HG03045 (cell line): Measurements from ENCODE around the gene CFAP74.

Experiments used
- ATAC-seq: cut with Tn5 transposase; IDR thresholded peaks from one replicate; pipeline ENCODE4 v1.9.1; 2021; ENCODE audit warnings: mild to moderate bottlenecking, moderate library complexity; ENCODE audit not compliant: unreplicated experiment

Gene CFAP74

DNA sequence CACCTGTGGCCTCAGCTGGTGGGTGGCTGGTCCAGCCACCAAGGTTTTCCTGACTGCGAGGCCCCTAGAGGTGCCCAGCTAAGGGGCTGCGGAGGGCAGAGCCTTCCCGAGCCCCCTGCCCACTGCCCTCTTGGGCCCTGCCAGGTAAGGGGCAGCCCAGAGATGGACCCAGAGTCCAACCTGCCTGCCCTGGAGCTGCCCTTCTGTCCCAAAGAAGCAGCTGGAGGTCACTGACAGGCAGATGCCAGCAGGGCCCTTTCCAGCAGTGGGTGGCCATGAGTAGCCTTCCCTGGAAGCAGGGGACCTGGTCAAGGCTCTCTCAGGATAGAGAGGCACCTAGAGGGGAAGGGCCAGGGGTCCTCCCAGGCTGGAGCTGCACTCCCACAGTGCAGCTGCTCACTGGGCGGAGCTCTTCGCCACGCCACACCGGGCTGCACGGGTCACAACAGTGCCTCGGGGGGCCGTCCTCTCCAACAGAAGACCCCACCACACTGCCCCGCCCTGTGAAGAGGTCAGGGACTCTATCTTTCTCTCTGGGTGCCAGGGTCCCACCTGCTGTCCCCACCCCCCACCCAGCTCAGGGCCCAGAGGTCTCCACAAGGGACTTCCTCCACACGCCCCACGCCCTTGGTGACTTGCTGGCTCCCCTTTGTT, 101.8 kb downstream of the CFAP74 start:
- no peak for ATAC-seq

DNA sequence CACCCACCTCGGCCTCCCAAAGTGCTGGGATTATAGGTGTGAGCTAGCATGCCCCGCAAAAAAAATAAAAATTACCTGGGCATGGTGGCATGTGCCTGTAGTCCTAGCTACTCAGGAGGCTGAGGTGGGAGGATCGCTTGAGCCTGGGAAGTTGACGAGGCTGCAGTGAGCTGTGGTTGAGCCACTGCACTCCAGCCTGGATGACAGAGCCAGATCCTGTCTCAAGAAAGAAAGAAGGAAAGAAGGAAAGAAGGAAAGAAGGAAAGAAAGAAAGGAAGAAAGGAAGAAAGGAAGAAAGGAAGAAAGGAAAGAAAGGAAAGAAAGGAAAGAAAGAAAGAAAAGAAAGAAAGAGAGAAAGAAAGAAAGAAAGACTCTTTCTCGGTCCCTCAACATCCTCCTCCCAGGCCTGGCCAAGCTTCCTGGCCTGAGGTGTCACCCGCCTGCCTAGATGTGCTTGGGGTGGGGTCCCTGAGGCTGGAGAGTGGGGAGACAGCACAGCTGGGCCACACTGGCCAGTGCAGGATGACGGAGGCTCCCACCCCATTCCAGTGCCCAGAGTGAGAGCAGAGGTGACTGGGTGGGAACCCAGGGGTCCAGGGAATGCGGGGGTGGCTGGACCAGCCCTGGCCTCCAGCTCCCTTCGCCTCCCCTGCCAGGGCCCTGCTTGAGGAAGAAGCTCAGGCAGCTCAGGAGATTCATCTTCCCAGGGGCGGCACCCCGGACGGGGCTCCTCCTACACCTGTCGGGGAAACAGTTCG, 102.5 kb downstream of the CFAP74 start:
- no peak for ATAC-seq

DNA sequence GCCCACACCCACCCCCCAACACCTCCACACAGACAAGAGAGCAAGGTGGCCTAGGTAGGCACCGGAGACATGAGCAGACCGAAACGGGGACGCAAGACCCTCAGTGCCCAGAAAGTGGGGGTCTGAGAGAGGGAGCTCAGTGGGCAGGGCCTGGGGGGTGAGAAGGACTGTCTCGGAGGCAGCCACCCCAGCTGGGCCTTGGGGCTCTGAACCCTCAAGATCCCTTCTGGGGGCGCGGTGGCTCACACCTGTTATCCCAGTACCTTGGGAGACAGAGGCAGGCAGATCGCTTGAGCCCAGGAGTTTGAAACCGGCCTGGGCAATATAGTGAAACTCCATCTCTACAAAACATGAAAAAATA, 103.6 kb downstream of the CFAP74 start:
- ATAC-seq, result no peak

DNA sequence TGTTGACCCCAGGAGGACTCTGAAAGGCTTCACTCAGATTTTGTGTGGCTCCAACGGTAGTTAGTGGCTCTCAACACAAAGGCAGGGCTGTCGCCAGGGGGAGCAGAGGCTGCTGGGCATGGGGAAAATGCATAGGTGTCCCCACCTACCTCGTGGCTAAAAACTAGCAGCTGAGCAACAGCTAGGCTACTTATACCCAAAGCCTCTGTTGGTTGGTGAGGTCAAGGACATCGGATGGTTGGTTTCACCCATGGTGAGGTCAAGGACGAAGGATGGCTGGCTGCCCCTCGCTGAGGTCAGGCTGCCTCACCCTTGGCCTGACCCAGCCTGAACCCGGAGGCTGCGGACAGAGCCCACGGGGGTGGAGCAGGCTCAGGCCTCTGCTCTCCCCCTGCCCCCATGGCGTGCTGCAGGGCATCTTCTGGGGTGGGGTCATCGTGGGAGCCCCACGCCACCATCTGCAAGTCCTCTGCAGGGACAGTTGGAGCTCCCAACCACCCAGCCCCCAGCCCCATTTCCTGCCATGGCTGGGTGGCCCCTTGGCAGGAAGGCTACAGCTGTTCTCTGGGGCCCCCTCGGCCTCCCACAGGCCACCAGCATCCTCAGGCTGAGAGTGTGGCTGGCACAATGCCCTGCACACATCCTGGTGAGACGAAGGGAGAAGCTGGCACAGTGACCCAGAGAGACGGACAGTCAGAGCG, 104.2 kb downstream of the CFAP74 start:
- no peak for ATAC-seq

DNA sequence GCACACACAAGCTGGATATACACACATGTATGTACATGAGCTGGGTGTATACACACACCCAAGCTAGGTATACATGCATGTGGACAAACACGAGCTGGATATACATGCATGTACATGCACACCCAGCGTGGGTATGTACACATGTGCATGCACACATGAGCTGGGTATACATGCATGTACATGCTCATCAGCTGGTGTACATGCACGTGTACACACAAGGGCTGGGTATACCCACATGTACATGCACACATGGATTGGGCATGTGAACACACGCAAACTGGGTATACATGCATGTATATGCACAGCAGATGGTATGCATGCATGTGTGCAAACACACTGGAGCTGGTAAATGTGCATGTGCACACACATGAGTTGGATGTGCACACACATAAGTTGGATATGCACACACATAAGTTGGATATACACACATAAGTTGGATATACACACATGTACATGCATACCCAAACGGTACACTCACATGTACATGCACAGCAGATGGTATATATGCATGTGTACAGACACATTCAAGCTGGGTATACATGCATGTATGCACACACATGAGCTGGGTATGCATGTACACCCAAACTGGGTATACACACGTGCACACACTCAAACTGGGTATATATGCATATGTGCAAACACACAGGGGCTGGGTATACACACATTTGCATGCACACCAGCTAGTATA, 105.2 kb downstream of the CFAP74 start:
- ATAC-seq, result no peak

DNA sequence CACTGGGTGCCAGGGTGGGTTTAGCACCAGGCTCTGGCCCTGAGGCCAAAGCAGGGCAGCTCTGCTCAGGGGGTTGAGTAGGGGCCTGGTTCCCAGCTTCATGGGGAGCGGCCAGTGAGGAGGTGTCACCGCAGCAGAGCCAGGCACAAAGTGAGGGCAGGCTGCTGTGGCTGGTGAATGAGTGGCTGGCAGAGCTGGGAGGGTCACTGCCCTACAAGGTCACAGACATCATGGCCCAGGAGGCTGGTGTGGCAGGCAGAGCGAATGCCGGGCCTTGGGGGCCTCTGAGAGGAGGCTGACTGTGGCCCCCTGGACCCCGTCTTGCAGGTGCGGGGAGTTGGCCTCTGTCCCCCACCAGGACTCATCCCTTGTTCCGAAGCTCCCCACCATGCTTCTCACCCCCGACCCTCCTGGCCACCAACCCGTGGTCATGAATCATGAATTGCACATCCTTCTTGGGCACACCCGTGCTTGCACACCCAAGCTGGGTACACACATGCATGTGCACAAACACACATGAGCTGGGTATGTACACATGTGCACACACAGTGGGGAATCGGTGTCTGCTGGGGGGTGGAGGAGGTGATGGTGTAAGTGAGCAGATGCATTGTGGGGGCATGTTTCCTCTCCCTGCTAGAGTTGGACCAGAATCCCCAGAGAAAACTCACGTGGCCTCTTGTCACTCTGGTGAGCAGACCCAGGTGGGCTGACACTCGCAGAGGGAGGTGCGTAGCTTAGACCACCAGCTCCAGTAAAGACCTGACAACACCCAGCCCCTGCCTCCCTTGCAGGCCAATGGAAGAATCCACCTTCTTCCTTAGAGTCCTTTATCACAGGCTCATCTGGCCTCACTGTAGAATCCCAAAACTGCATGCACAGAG, 107.9 kb downstream of the CFAP74 start:
- ATAC-seq, result no peak

DNA sequence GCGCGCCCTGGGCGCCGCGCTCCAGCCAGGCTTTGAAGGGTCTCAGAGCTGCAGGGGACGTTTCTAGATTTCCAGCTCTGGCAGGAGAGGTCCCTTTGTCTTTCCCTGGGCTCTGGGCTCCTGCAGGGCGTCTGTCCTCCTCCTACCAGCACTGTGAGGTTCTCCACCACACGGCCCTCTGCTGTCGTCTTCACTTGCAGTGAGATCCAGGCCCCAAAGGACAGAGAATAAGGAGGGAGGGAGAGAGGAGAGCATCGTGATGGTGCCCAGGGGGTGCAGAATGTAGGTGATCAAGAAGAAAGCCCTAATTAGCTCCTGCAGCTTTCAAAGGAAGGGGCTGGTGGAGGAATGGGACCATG, 108.5 kb downstream of the CFAP74 start:
- ATAC-seq, result no peak

DNA sequence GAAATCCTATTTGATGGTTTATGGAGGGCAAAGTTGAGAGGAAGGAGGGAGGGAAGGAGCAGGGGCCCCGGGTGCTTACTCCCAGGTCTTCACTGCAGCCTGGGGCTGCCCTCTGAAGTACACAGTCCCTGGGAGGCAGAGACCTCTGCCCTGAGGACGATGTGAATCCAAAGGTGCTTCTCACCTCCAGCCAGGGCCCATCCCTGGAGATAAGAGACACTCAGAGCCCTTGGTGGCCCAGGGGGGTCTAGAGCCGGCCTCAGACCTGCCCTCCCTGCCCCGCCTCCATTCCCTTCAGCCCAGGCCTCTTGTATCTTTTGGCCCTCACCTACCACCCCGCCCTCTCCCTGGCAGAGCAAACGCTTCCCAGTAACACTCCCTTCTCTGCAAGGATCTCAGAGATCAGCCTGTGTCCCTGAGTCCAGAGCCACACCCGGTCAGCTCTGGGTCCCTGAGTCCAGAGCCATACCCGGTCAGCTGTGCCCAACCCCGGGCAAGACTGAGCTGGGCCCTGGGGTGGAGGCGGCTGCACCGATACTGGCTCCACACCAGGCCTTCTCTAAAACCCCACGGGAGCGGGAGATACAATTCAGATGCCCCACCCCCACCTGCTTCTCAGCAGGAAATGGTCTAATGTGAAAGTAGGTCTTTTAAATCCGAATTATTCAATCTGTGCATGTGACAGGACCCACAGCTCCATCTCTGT, 109.1 kb downstream of the CFAP74 start:
- ATAC-seq, result no peak

DNA sequence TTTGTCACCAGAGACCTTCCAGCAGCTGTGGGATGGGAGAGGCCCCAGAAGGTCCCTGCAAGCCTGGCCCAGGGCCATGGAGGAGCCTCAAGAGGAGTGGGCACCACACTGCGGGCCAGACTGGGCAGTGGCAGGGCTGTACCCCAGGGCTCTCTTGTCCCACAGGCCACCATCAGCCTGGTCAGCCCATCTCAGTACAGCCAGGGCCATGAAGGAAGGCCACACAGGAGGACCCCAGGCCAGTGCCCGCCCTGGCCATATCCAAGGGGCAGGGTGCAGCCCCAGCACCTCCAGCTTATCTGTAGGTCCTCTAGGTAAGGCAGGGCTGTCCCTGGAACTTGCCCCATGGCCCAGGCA, 109.6 kb downstream of the CFAP74 start:
- no peak for ATAC-seq

DNA sequence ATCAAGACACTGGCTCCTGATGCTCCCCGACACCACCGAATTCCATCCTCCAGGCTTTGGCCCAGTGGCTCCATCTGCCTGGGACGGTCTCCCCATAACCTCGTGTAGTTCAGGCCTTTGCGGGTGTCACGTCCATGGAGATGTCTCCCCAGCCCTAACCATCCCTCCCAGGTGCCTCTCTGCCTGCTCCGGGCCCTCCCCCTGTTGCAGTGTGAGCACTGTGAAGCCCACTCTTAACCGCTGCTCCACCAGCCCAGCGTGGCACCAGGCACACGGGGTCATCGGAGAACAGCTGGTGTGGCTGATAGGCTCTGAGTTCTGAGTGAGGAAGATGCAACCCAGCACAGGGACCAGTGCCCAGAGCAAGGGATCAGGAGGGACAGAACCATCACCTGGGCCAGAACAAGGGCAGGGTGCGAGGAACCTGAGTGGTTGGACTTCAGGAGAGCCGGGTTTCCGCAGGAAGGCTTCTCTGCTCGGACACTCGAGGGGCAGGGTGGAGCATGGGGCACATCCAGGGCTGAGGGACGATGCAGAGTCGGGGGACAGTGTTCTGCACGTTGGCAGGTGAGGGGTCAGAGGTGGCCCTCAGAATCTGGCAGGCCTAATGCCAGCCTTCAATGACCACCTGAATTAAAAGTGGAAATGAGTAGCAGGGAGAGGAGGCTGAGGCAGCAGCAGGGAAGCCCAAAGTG, 110.1 kb downstream of the CFAP74 start:
- no peak for ATAC-seq

DNA sequence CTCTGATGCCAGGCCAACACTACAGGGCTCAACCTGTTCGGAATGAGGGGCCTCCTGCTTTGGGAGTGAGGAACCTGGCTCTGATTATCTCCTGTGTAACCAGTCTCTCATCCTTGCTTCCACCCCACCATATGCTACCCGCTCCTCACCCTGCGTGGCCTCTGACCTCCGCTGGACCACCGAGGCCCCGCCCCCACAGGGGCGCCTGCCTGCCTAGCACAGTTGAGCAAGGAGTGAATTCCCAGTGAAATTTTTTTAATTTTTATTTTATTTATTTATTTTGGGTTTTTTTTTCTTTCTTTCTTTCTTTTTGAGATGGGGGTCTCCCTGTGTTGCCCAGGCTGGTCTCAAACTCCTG, 110.8 kb downstream of the CFAP74 start:
- ATAC-seq, result no peak

DNA sequence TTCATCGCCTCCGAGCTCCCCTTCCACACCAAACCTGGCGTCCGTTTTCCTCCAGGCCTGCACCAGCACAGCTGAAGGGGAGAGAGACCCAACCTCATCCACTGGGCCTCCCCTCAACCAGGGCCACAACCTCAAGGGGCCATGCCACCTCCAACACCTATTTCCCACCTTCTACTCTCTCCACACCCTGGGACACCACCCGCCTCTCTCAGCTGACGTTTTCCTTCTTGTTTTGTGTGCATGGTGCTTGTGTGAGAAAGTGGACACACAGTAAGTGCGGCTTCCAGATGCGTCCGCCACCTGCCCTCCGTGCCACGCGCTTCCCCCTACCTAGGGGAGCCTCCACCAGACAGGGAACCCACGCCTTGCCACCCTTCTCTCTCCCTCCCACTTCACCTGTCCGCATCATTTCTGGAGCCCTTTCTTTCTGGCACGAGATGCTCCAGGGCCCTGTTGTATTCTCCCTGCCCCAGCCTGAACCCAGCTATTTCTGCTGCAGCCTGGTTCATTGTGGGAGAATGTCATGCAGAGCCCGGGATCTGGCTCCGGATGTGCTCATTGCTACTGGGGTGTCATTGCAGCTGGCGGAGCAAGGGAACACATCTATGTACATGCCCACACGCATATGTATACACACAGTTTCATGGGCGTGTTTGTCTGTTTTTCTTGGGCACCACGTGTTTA, 111.4 kb downstream of the CFAP74 start:
- ATAC-seq, result no peak

DNA sequence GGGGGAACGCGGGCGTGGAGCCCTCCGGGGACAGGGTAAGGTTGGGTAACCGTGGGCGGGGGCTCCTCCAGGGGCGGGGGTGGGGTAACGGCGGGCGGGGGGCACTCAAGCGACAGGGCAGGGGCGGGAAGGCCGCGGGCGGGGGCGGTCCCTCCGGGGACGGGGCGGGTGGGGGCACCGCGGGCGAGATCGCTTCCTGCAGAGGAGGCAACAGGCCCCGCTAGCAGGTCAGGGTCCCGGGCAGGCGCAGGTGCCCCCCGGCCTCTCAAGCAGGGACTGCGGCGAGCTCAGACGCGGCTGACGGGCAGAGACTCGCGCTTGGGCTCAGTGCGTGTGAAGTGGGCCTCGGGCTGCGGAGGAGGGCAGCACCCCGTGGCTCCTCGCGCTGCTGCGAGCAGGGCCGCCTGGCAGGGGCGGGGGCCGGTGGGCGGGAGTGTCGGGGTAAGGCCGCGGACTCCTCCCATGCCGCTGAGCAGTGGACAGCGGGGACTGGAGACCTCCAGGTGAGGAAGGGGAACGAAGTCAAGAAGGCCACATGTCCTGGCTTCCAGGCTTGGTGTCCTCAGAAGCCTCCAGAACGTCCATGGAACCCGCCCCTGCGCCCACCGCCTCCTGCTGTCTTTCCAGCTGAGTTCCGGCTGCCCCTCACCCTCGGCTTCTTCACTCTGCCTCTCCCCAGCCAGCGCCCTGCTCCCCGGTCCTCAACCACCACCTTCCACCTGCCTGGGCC, 112.1 kb downstream of the CFAP74 start:
- ATAC-seq, result peak; percentile 3

DNA sequence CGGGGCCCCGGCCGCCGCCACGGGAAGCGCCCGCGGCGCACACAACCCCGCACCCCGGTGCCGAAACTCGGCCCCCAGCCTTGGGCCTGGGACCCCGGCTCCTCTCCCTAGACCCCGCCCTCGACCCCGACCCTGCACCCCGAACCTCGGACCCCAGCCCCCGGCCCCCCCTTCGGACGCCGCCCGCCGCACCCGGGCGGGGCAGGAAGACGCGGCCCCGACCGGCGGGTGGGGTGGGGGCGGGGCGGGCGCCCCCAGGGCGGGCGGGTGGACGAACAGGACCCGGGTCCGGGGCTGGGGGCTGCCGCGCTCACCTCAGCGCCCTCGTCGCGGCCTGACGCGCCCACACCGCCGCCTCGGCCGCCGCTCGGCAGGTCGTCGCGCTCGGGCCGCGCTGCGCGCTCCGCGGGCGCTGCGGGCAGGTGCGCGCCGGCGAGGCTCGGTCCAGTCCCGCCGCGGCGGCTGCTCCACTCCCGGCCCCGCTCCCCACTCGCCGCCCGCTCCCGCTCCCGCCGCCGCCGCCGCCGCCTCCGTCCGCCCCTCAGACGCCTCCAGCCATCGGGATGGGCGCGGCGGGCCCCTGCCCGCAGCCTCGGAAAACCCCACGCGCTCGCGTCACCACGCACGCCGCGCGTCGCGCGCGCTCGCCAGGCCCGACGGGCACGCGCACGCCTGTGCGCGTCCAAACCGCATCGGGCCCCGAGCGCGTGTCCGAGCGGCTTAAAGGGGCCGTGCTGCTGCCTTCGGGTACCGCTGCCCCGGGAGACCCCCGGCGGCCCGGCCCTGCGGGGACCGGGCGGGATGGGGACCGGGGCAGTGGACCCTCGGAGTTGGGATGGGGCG, 112.9 kb downstream of the CFAP74 start, which contains the start of gene GNB1:
GNB1 (minus strand) TSS at position 582 of the 843 bp plus-strand sequence. CDS start 65,634 bp downstream, outside the sequence.
- ATAC-seq, result peak; percentile 71

DNA sequence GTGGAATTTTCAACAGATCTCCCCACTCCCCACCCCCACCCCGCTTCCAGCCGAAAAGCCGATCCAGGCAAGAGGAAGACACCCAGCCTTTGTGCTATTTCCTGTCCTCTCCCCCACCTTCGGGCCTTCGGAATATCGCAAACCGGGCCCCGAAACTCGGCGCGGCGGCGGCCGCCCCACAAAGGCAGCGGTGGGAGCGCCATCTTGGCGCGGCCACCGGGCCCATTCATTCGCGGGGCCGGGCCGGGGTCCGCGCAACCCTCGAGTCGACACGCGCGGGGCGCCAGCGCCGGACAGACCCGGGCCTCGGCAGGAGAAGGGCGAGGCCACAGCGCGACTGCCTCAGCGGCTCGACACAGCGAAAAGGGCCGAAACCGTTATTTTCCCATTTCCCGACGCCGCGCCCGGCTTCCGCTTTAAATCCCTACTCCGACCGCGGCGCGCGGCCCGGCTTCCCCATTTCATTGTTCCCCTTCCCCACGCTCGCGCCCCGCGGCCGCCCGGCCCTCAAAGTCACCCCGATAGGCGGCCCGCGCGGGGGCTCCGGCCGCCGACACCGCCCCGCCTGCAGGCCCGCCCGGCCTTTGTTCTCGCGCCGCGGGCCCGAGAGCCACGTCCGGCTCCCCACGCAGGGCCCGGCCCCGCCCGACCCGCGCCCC, 113.6 kb downstream of the CFAP74 start:
- peak; percentile 39 for ATAC-seq

DNA sequence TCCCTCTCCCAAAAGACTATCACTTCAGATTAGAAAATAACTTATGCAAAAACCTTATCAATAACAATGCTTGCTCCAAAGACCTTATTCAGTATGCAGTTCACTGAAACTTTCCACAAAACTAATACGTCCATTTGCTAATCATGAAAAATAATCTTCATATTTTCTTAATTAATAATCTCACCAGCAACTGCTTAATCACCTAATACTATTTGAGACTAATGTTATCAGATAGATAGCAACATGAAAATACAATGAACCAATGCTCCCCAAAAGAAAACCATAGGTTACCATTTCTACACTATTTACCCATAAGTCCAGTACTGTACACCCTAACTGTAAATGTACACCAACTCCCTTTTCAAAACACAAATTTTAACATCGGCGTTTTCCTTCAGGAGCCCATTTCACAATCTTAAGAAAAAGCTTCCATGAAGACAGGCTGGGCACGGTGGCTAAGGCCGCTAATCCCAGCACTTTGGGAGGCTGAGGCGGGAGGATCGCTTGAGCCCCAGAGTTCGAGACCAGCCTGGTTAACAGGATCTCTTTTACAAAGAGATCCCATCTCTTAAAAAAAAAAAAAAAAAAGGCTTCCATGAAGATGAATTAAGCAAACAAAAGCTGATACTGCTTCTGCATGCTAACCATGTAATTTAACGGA, 114.4 kb downstream of the CFAP74 start:
- no peak for ATAC-seq
